Body of pancreas (tissue), 4 donors: ENCODE data around the gene FKBP2. TPM values are rescaled to one million over a fixed set of nuclear protein-coding genes. Genes with fewer than 3 reads are reported as not detected.

Source experiments
- ATAC-seq: fragments of 150-250 bp; one replicate; pipeline ENCODE4 v1.9.1; 2016
- DNase-seq, 4 donors: peaks; one replicate each; pipeline ENCODE4 v3.0.0-alpha.2; 2019
- H3K27ac ChIP-seq, 4 donors: fragments of 200-600 bp; sonication (generic); 1 replicate in 3 of 4; 2 replicates in 1 of 4; pipeline versions ENCODE4 v1.5.1 to v1.6.1; 2016 to 2019; ENCODE audit warnings: mild to moderate bottlenecking in 1 of 4, mixed read lengths in 1 of 4, moderate library complexity in 1 of 4
- H3K27me3 ChIP-seq, 2 donors: fragments of 200-600 bp; sonication (generic); one replicate each; pipeline ENCODE4 v1.6.0; 2016; ENCODE audit warnings: mild to moderate bottlenecking in 1 of 2
- H3K36me3 ChIP-seq, 2 donors: fragments of 200-600 bp; sonication (generic); replicated peaks in 1 of 2; 2 replicates each; pipeline ENCODE4 v1.5.1; 2016; ENCODE audit warnings: low read depth in 2 of 2; ENCODE audit not compliant: insufficient read depth in 1 of 2
- H3K4me1 ChIP-seq: fragments of 200-600 bp; sonication (generic); one replicate; pipeline ENCODE4 v1.6.0; 2016
- H3K4me3 ChIP-seq, 2 donors: fragments of 200-600 bp; sonication (generic); 1 replicate in 1 of 2; 2 replicates in 1 of 2; pipeline ENCODE4 v1.5.1; 2016 to 2019
- H3K9me3 ChIP-seq, 3 donors: fragments of 200-600 bp; sonication (generic); 1 replicate in 2 of 3; 2 replicates in 1 of 3; pipeline ENCODE4 v1.5.1; 2016
- POLR2A ChIP-seq, 3 donors: fragments of 450-650 bp; IDR thresholded peaks; one replicate each; pipeline ENCODE4 v1.6.1; 2016; ENCODE audit warnings: antibody characterized with exemption in 3 of 3, mild to moderate bottlenecking in 2 of 3
- WGBS, 2 donors: methylation state at CpG; one replicate each; pipeline ENCODE4 v1.1.5; 2017; 5-methylcytosine and 5-hydroxymethylcytosine counted together
- intact Hi-C: fragments of 100-400 bp; cut with DNase I; formaldehyde crosslinking; loops from one replicate; pipeline ENCODE4 v1.15.1; 2023
- total RNA-seq, 2 donors: library from RNA; depleted of rRNA; stranded (reverse); fragments of >200 nt; gene quantifications; one replicate each; pipeline ENCODE4 v1.1.0, GENCODE V29; 2016
- TF ChIP-seq, protein P1 (sequence below), 7 experiments: fragments of 450-650 bp in 4 of 7; fragments of 200-600 bp in 3 of 7; sonication (generic) in 3 of 7; IDR thresholded peaks; one replicate each; pipeline ENCODE4 v1.5.1; 2016 to 2019; ENCODE audit warnings: antibody characterized with exemption in 7 of 7

The FKBP2 gene
- total RNA-seq, 2 donors from 2014 or later: 42.0 to 92.6 TPM

DNA sequence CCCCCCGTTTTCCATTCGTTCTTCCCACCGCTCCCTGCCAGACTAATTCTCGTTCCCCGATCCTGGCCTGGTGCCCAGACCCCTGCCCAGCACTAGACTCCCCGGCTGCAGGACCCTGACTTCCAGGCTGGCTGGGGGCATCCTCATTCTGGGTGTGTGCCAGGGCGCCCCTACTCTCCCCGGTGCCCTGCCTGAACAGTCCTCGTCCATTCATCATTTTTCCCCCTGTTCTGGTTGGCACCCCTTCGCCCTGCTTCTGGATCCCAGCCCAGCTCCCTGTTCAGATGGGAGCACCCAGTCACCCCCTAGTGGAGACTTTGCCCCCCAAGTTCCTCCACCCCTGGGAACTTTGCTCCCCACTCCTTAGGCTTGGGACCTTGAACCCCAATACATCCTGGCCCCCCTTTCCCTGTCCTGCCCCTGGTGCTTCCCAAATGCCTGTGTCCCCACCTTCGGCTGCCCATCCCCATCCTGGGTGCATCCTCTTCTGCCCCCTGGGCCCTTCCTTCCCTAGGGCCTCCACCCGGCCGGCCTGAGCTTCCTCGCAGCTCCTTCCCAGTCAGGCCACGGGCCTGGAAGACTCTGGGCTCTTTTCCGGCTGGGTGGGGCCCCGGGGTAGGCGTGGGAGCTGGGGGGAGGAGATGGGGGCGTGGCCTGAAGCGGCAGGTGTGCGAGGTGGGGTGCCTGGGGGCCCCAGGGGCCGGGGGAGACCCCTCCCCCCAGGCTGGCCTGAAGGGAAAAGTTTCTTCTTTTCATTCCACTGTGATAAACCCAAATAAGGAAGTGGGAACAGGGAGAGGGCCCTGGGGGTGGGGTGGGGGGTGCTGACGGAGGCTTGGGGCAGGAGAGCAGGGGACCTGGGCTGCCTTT lies 11.3 kb downstream of the FKBP2 start:
- Histone ChIP-seq H3K4me3 (peak overlapping the region; percentile 29 to 62), H3K9me3 (no peaks in the 10 kb centered on the region), H3K27me3 (no peaks in the 10 kb centered on the region), H3K27ac (peak overlapping the region in 2 of 4 donors; percentile 25 to 67), H3K36me3 (no peaks in the 10 kb centered on the region), H3K4me1 (peaks cover 31% of the 10 kb centered on the region)
- peak; percentile 47 to 60 (median 55) for DNase-seq
- peak in 2 of 3 donors; percentile 24 to 30 for TF ChIP-seq POLR2A (IDR thresholded peaks at IDR 0.05)
- TF ChIP-seq, protein P1, sequence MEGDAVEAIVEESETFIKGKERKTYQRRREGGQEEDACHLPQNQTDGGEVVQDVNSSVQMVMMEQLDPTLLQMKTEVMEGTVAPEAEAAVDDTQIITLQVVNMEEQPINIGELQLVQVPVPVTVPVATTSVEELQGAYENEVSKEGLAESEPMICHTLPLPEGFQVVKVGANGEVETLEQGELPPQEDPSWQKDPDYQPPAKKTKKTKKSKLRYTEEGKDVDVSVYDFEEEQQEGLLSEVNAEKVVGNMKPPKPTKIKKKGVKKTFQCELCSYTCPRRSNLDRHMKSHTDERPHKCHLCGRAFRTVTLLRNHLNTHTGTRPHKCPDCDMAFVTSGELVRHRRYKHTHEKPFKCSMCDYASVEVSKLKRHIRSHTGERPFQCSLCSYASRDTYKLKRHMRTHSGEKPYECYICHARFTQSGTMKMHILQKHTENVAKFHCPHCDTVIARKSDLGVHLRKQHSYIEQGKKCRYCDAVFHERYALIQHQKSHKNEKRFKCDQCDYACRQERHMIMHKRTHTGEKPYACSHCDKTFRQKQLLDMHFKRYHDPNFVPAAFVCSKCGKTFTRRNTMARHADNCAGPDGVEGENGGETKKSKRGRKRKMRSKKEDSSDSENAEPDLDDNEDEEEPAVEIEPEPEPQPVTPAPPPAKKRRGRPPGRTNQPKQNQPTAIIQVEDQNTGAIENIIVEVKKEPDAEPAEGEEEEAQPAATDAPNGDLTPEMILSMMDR (IDR thresholded peaks at IDR 0.05): peak in 4 of 7 experiments; percentile 10 to 40 (median 27)
- 3 to 5% methylated on average over 14 to 23 of the region's 23 CpGs for WGBS, 2 donors
- peak; percentile 29 for ATAC-seq
- intact Hi-C loops: no loop called here

DNA sequence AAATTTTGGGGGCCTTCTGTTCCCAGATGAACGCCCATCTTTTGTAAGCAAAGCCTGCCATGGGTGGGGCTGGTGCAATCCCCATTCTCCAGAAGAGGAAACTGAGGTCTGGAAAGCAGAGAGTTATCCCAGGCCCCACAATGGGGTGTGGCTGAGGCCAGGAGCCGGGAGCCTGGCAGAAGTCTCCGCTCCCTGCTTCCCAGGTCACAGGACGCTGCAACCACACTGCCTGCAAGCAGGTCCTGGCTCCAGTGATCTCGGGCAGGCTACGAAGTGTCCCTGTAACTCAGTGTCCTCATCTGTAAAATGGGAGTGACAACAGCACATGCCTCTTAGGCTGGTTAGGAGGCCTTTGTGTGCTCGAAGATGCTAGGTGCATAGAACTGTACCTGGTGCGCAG lies 12.1 kb downstream of the FKBP2 start:
- Histone ChIP-seq H3K27ac (no peak overlapping the region), H3K36me3 (no peaks in the 10 kb centered on the region), H3K9me3 (no peaks in the 10 kb centered on the region), H3K4me3 (no peak overlapping the region), H3K4me1 (peaks cover 24% of the 10 kb centered on the region), H3K27me3 (no peaks in the 10 kb centered on the region)
- TF ChIP-seq, protein P1 (IDR thresholded peaks at IDR 0.05): no peak
- no peak for TF ChIP-seq POLR2A (IDR thresholded peaks at IDR 0.05)
- no peak for ATAC-seq
- no peak for DNase-seq
- intact Hi-C loops: no loop called here
- WGBS, 2 donors: 77 to 86% methylated on average over 7 to 8 of the region's 8 CpGs

DNA sequence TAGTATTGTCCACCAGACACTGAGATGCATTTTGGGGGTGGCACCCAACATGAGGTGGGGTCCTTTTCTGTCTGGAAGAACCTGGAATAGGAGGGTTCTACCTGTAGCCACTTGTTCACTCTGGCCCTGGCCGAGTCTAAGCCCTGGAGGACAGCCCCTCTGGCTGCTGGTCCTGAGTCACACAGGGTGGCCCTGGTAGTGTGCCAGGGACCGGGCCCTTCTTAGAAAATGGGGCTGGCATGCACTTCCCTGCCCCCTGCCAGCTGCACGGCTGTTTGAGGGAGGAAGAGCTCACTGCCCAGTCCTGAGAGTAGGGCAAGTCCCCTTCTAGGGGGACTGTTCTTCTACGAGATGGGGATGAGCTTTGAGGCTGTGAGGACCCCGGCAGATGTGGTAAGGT lies 12.6 kb downstream of the FKBP2 start:
- no peaks in the 10 kb centered on the region for H3K9me3 ChIP-seq
- H3K4me3 ChIP-seq: no peak overlapping the region
- DNase-seq: peak in 1 of 4 donors; percentile 52
- H3K36me3 ChIP-seq: no peaks in the 10 kb centered on the region
- TF ChIP-seq, protein P1 (IDR thresholded peaks at IDR 0.05): no peak
- TF ChIP-seq POLR2A (IDR thresholded peaks at IDR 0.05): no peak
- H3K27ac ChIP-seq: no peak overlapping the region
- no peak for ATAC-seq
- no peaks in the 10 kb centered on the region for H3K27me3 ChIP-seq
- WGBS, 2 donors: 55 to 74% methylated on average over 3 to 5 of the region's 5 CpGs
- H3K4me1 ChIP-seq: peaks cover 24% of the 10 kb centered on the region
- intact Hi-C loops: no loop called here

DNA sequence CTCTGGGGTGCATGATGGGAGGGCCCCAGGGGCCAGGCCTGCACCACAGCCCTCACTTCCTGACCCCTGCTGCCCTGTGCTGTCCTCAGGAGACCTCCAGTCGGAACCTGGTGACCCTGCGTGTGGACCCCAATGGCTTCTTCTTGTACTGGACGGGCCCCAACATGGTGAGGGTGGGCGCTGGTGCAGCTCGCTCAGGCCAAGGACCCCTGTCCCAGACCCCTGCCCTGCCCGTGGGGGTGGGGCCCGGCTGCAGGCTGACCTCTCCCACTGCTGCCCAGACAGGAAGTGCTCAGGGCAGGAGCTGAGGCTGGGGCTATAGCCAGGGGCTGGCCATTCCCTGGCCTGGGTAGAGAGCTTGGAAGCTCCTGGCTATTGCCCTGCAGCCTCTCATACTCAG lies 13.4 kb downstream of the FKBP2 start:
- intact Hi-C loops: no loop called here
- no peaks in the 10 kb centered on the region for H3K9me3 ChIP-seq
- no peaks in the 10 kb centered on the region for H3K27me3 ChIP-seq
- H3K27ac ChIP-seq: no peak overlapping the region
- peaks cover 24% of the 10 kb centered on the region for H3K4me1 ChIP-seq
- H3K36me3 ChIP-seq: no peaks in the 10 kb centered on the region
- DNase-seq (no peak), ATAC-seq (no peak)
- WGBS, 2 donors: 76% methylated on average over 3 of the region's 7 CpGs; no CpG with 5 or more reads in 1 of the 2 donors
- H3K4me3 ChIP-seq: no peak overlapping the region
- TF ChIP-seq, protein P1 (IDR thresholded peaks at IDR 0.05): no peak
- no peak for TF ChIP-seq POLR2A (IDR thresholded peaks at IDR 0.05)
